HG03439 (cell line): ENCODE results near the gene HCN2.
"Not testable (repeated sequence)": the region's sequence is repeated elsewhere in the genome, so short reads cannot be mapped to it uniquely, and the experiment has no call there.

ENCODE experiments used
- ATAC-seq: cut with Tn5 transposase; IDR thresholded peaks from one replicate; pipeline ENCODE4 v1.9.1; 2021; ENCODE audit warnings: mild to moderate bottlenecking, moderate library complexity; ENCODE audit not compliant: unreplicated experiment

Gene HCN2

DNA sequence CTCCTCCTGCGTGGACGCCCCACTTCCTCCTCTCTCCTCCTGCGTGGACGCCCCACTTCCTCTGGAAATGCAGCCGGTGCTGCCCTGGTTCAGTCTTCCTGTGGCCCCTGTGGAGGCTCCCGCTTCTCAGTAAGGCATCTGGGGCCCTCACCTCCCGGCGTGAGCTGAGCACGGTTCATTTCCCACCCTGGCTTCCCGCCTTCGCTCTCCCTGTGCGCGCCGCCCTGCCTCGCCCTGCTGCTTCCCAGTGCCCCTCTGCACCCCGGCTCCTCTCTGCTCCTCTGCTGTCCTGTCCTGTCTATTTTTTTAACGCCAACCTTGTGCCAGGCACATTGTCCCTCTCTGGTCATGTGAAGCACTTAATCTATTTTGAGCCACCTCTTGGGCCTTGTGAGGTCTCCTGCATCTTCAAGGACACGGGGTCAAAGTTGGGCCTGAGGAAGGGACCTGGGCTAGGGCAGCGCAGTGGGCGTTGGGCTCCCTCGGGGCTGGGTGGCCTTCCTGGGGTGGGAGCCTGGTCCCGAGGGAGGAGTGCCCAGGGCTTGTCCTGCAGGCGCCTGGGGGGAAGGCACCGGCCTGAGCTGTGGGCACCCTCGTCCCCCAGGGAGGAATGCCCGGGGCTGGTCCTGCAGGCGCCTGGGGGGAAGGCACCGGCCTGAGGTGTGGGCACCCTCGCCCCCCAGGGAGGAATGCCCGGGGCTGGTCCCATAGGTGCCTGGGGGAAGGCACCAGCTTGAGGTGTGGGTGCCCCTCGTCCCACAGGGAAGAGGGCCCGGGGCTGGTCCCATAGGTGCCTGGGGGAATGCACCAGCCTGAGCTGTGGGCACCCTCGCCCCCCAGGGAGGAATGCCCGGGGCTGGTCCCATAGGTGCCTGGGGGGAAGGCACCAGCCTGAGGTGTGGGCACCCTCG, 13.0 kb downstream of the HCN2 start:
- no peak for ATAC-seq

DNA sequence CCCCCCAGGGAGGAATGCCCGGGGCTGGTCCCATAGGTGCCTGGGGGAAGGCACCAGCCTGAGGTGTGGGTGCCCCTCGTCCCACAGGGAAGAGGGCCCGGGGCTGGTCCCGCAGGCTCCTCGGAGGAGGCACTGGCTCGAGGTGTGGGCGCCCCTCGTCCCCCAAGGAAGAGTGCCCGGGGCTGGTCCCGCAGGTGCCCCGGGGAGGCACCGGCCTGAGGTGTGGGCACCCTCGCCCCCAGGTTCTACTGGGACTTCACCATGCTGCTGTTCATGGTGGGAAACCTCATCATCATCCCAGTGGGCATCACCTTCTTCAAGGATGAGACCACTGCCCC, 13.6 kb downstream of the HCN2 start:
- ATAC-seq: not testable (repeated sequence)

DNA sequence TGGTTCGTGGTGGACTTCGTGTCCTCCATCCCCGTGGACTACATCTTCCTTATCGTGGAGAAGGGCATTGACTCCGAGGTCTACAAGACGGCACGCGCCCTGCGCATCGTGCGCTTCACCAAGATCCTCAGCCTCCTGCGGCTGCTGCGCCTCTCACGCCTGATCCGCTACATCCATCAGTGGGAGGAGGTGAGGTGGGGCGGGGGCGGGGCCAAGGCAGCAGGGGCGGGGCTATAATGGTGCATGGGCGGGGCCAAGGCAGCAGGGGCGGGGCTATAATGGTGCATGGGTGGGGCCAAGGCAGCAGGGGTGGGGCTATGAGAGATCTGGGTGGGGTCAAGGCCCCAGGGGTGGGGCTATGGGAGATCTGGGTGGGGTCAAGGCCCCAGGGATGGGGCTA, 14.1 kb downstream of the HCN2 start:
- not testable (repeated sequence) for ATAC-seq

DNA sequence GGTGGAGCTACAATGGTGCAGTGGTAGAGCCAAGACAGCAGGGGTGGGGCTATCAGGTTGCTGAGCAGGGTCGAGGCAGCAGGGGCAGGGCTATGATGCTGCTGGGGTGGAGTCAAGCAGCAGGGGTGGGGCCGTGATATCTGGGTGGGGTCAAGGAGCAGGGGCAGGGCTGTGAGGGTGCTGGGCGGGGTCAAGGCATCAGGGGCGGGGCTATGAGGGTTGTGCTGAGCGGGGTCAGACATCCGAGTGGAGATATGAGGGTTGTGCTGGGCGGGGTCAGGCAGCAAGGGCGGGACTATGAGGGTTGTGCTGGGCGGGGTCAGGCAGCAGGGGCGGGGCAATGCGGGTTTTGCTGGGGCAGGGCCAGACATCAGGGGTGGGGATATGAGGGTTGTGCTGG, 14.7 kb downstream of the HCN2 start:
- no peak for ATAC-seq

DNA sequence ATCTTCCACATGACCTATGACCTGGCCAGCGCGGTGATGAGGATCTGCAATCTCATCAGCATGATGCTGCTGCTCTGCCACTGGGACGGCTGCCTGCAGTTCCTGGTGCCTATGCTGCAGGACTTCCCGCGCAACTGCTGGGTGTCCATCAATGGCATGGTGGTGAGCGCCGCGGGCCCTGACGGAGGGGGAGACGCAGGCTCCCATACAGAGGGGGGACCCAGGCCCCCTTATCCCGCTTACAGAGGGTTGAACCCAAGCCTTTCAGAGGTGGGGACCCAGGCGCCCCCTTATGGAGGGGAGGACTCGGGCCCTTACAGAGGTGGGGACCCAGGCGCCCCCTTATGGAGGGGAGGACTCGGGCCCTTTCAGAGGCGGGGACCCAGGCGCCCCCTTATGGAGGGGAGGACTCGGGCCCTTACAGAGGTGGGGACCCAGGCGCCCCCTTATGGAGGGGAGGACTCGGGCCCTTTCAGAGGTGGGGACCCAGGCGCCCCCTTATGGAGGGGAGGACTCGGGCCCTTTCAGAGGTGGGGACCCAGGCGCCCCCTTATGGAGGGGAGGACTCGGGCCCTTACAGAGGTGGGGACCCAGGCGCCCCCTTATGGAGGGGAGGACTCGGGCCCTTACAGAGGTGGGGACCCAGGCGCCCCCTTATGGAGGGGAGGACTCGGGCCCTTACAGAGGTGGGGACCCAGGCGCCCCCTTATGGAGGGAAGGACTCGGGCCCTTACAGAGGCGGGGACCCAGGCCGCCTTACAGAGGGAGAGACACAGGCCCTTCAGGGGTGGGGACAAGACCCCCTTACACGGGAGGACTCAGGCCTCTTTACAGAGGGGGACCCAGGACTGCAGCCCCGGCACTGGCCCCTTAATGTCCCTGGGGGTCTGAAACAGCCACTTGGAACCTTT, 15.6 kb downstream of the HCN2 start:
- not testable (repeated sequence) for ATAC-seq

DNA sequence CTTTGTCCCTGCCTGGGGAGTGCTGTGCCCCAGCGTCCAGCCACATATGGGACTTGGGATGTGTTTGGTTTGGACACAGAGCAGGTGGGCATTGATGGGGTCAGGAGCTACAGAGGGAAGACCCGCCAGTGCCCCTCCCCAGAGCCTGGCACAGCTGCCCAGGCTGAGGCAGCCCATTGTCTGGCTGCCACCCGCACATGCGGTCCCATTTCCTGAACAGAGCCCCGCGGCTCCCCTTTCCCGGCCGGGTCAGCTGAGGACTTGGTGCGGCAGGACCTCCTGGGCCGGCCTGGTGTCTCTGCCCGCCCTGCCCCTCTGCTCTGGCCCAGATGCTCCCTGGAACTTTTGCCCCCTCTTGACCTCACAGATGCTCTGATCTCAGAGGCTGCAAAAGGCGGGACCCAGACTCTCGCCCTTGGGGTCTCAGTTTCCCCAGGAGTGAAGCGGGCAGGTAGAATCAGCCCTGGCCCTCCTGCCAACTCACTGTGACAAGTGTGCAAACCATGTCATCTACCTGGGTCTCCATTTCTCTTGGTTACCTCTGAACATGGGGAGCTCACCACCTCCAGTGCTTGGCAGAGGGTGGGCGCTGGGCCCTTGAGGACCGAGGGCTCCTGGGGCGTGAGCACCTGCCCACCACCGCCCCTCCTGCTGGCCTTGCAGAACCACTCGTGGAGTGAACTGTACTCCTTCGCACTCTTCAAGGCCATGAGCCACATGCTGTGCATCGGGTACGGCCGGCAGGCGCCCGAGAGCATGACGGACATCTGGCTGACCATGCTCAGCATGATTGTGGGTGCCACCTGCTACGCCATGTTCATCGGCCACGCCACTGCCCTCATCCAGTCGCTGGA, 17.8 kb downstream of the HCN2 start:
- no peak for ATAC-seq

DNA sequence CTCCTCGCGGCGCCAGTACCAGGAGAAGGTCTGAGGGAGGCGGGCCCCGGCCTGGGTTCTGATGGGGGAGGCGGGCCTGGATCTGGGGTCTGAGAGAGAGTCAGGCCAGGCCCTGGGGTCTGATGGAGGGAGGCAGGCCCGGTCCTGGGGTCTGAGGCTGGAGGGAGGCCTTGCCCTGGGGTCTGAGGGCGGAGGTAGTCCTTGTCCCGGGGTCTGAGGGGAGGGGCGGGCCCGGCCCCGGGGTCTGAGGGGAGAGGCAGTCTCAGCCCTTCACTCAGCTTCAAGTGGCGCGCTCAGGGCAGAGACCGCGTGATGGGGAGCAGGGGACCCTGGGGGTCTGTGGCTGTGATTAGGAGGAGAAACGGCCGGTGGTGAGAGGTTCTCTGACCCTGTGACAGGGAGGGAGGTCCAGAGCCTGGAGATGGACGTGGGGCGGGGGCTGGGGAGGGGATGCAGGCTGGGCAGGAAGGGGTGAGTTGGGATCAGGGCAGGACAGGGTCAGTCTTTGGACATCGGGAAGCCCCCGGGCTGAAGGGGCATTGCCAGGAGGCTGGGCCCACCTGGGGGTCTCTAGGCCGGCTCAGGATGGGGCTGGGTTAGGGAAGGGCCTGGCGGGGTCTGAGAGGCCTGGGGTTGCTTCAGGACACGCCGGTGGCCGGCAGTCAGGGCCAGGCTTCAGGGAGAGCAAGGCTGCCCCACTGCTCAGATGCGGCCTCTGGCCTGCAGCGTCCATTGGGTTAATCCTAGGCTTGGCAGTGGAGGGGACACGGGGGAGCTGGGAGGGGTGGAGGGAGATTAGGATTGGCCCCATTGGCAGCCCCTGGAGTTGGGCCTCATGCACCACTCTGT, 18.7 kb downstream of the HCN2 start:
- no peak for ATAC-seq

DNA sequence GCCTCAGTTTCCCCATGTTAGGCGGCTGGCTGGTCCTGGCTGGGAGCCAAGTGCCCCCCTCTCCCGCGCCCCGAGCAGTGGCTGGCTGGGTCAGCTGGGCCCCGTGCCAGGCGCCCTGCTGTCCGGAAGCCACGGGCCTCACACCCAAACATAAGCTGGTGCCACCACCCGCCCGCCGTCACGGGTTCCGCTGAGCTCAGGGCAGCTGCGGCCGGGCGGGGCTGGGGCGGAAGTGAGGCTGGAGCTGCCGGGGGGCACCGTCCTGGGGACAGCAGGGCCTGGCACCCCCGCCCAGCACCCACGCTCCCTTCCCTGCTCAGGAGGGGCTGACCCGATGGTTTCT, 19.3 kb downstream of the HCN2 start:
- no peak for ATAC-seq

DNA sequence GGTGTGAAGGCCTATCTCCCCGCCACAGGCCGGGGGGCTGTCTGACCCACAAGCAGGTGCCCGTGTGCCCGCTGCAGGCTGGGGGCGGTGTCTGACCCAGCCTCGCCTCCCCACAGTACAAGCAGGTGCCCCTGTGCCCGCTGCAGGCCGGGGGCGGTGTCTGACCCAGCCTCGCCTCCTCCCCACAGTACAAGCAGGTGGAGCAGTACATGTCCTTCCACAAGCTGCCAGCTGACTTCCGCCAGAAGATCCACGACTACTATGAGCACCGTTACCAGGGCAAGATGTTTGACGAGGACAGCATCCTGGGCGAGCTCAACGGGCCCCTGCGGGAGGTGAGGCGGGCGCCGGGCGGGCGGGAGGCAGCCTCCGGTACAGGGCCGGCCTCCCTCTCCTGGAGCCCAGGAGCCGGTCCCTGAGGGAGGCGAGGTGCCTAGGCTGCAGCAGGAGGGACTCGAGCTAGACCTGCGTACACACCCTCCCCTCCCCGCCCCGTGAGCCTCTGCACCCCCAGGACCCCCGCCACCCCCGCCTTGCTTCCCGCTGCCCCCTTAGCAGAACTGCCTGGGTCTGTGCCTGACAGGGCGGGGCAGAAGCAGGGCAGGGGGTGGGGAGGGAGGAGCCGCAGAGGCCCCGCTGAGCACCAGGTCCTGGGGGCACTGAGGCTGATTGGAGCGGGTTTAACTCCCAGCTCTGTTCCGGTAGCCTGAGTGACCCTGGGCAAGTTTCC, 20.6 kb downstream of the HCN2 start:
- ATAC-seq: no peak

DNA sequence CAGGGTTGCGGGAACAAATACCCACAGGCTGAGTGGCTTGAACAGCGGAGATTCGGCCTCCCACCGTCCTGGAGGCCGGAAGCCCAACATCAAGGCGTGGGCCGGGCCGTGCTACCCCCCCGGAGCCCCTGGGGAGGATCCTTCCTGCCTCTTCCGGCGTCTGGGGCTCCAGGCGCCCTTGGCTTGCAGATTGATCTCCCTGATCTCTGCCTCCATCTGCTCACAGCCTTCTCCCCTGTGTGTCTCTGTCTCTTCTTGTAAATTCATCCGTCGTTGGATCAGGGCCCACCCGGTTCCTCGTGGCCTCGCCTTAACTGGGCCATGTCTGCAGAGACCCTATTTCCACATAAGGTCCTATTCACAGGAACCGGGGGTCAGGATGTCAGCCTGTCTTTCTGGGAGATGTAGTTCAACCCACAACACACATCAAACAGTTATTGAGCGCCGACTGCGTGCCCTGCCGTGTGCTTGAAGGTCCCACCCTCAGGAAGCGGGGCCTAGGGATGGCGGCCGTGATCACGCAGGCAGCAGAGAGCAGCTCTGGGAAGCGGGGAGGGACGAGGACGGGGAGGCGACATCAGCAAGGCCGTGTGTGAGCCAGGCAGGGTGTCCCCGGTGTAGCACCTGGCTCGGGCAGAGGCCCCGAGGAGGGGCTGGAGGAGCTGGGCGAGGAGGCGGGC, 21.3 kb downstream of the HCN2 start:
- ATAC-seq: no peak

DNA sequence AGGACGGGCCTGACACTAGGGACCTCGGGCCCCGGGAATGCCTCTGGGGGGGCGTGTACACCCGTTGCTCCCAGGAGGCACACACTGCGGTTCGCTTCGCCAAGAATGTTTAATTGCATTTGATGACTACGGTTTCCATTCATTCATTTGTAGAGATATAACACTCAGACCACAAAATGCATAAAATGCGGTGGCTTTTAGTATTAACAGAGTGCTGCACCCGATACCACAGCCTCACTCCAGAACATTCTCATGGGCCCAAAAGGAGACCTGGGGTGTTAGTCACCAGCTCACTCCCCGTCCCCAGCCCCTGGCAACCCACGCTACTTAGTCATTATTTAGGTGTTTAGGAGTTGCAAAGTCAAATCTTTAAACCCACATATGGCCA, 21.8 kb downstream of the HCN2 start:
- no peak for ATAC-seq

DNA sequence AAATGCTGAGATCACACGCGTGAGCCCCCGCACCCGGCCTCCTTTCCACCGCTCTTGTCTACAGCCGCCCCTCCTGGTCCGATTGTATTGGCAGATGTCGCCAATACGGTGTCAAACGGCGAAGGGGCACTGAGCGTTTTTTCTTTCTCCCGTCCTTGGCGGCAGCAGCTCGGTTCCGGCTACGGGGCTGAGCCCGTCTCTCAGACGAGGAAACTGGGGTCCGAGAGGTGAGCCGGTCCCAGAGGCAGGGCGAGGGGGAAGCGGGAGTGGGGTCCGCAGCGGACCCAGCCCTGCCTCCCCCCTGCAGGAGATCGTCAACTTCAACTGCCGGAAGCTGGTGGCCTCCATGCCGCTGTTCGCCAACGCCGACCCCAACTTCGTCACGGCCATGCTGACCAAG, 23.3 kb downstream of the HCN2 start:
- ATAC-seq: no peak

DNA sequence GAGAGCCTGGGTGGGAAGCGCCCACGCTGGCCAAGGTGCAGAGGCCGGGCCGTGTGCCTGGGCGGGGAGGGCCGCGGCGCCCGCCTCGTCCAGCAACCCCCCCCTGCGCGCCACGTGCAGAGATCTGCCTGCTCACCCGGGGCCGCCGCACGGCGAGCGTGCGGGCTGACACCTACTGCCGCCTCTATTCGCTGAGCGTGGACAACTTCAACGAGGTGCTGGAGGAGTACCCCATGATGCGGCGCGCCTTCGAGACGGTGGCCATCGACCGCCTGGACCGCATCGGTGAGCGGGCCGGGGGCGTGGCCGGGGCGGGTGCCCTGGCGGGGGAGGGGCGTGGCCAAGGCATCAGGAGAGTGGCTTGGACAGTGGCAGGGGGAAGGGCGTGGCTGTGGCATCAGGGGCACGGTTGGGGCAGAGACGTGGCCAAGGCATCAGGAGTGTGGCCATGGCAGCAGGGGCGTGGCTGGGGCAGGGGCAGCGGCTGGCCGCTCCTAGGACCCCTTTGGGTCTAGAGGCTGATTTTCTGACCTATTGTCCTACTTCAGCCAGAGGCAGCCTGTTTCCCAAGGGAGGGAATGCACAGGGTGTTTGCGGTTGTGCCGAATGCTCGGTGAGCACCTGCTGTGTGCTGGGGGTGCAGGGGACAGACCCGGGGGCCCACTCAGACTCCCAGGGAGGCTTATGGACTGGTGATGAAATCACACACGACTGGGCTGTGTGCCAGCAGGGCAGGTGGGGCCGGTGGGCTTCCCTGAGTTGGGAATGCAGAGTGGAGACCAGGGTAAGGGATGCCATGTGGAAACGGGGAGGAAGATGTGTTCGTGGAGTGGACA, 24.3 kb downstream of the HCN2 start:
- no peak for ATAC-seq

DNA sequence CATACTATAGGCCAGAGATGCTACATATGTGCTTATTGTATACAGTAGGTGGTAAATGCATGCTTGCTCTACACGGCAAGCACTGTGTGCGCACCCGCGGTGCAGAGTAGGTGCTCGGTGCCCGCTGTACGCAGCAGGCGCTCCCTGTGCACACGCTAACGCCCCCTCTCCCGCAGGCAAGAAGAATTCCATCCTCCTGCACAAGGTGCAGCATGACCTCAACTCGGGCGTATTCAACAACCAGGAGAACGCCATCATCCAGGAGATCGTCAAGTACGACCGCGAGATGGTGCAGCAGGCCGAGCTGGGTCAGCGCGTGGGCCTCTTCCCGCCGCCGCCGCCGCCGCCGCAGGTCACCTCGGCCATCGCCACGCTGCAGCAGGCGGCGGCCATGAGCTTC, 25.9 kb downstream of the HCN2 start:
- no peak for ATAC-seq

DNA sequence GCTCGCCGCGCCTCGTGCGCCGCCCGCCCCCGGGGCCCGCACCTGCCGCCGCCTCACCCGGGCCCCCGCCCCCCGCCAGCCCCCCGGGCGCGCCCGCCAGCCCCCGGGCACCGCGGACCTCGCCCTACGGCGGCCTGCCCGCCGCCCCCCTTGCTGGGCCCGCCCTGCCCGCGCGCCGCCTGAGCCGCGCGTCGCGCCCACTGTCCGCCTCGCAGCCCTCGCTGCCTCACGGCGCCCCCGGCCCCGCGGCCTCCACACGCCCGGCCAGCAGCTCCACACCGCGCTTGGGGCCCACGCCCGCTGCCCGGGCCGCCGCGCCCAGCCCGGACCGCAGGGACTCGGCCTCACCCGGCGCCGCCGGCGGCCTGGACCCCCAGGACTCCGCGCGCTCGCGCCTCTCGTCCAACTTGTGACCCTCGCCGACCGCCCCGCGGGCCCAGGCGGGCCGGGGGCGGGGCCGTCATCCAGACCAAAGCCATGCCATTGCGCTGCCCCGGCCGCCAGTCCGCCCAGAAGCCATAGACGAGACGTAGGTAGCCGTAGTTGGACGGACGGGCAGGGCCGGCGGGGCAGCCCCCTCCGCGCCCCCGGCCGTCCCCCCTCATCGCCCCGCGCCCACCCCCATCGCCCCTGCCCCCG, 26.5 kb downstream of the HCN2 start:
- no peak for ATAC-seq

DNA sequence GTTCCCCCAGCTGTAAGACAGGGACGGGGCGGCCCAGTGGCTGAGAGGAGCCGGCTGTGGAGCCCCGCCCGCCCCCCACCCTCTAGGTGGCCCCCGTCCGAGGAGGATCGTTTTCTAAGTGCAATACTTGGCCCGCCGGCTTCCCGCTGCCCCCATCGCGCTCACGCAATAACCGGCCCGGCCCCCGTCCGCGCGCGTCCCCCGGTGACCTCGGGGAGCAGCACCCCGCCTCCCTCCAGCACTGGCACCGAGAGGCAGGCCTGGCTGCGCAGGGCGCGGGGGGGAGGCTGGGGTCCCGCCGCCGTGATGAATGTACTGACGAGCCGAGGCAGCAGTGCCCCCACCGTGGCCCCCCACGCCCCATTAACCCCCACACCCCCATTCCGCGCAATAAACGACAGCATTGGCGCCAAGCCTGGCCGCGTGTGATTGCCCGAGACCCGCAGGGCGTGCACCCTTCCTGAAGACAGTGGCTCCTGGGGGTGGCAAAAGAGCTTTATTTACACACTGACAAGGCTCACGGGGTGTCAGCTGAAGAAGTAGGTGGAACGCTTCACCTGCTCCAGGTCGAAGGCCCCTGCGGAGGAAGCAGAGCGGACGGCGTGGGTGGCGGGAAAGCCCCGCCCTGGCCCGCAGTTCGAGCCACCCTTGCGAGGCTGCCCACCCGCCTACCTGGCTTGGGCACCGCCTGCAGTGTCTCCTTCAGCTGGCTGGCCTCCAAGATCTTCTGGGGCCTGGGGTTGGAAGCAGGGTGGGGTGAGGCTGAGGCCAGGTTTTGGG, 27.3 kb downstream of the HCN2 start:
- ATAC-seq: no peak
